Measurements from ENCODE around the gene PROKR1. TPM values are rescaled to one million over a fixed set of nuclear protein-coding genes. Genes with fewer than 3 reads are reported as not detected.

Gene PROKR1
- not detected in 2 replicates for total RNA-seq

GRCh38 chr2:68643011-68643873, at the start of gene PROKR1:
Gene PROKR1, plus strand, starts transcription at chr2:68643579. Its CDS starts 2,243 bp downstream, at chr2:68645822.

Other genes starting within 250 kb of the PROKR1 start
- 0.28 and 0.56 TPM in 2 replicates for gene FBXO48, start 176.3 kb upstream of the PROKR1 start, total RNA-seq
- 1.6 and 2.3 TPM in 2 replicates for gene APLF, start 176.0 kb upstream of the PROKR1 start, total RNA-seq
- gene ARHGAP25, start 91.2 kb downstream of the PROKR1 start, total RNA-seq, result 1.6 and 3.9 TPM in 2 replicates
- gene BMP10, start 227.8 kb downstream of the PROKR1 start, total RNA-seq, result not detected in 2 replicates

All from airway epithelial cell (primary cell).